Measurements from ENCODE around the gene MND1. TPM values are rescaled to one million over a fixed set of nuclear protein-coding genes. Genes with fewer than 3 reads are reported as not detected.
A peak's percentile ranks its signal among the peaks of the same experiment; 100 is the strongest.

MND1 gene
- total and polyA plus RNA-seq, 2 donors (not counting 3 experiments of a cell fraction or from before 2014, with no cell fraction given) = 0.66 to 7.7 TPM

- no peak overlapping the region for H3K4me3 ChIP-seq (replicated peaks in 1 of 3; ENCODE audit: insufficient read depth in 1 of 3, low read depth in 1 of 3, low read length in 3 of 3)
- ChIA-PET POLR2A (no interaction called here), CTCF (interaction anchor here (0.6 to 2.7 kb wide), 20 partner anchors 11 to 290 kb away, joined by 3 to 33 read pairs (median 4); partner anchors contain the start of gene TMEM131L)
- no TSS peak for BruUV-seq (replicated peaks)
- H3K27me3 ChIP-seq (ENCODE audit: control insufficient read depth in 2 of 2, insufficient read depth in 2 of 2, low read length in 2 of 2) = no peaks in the 10 kb centered on the region
- H3K9me1 ChIP-seq (replicated peaks; ENCODE audit: control insufficient read depth, extremely low read depth, insufficient read depth, low read length) = no peaks in the 10 kb centered on the region
- dilution Hi-C loops (cut with MboI; ENCODE audit: extremely low pct_ligation_motif_present, low sequenced_read_pairs) (no loop called here), intact Hi-C loops (cut with micrococcal nuclease) (loop anchor here (1.0 to 5.0 kb wide), 5 partner anchors 54 to 290 kb away; partner anchors contain the start of gene MND1)
- H4K20me1 ChIP-seq (replicated peaks; ENCODE audit: control insufficient read depth, extremely low read depth, insufficient read depth, low read length) = no peaks in the 10 kb centered on the region
- FAIRE-seq = peak; percentile 63
- DNase-seq (ENCODE audit: low read depth, low spot score) = peak; percentile 45
- no peaks in the 10 kb centered on the region for H3K79me2 ChIP-seq (ENCODE audit: control insufficient read depth, insufficient read depth, low read length)
- TF ChIP-seq MAX (IDR thresholded peaks at IDR 0.05; ENCODE audit: insufficient read depth, insufficient read length) = no peak
- no peak for TF ChIP-seq JUN (IDR thresholded peaks at IDR 0.05; ENCODE audit: borderline replicate concordance, insufficient read depth, insufficient read length, low read depth)
- peak; percentile 45 to 46 for TF ChIP-seq CTCF (IDR thresholded peaks at IDR 0.05; ENCODE audit: extremely low read depth in 1 of 2, insufficient read depth in 1 of 2, low read depth in 1 of 2, low read length in 2 of 2)
- H3K4me1 ChIP-seq (ENCODE audit: control insufficient read depth, extremely low read depth, insufficient read depth, low read length) = no peaks in the 10 kb centered on the region
- no peak overlapping the region for H3K9ac ChIP-seq (replicated peaks; ENCODE audit: extremely low read depth, insufficient read depth, low read length)
- H3K4me2 ChIP-seq (ENCODE audit: insufficient read depth, low read length) = no peak overlapping the region
- no peaks in the 10 kb centered on the region for H3K9me3 ChIP-seq (replicated peaks; ENCODE audit: control insufficient read depth, insufficient read depth, low read length)
- H3K36me3 ChIP-seq (ENCODE audit: control insufficient read depth in 2 of 2, extremely low read depth in 1 of 2, insufficient read depth in 2 of 2, low read length in 2 of 2) = no peaks in the 10 kb centered on the region
- no peak overlapping the region for H2AFZ ChIP-seq (ENCODE audit: low read depth, low read length)
- H3K27ac ChIP-seq (ENCODE audit: insufficient read depth, low read depth, low read length) = no peak overlapping the region
Measured at GRCh38 chr4:153432965-153433753, 88.7 kb downstream of the MND1 start.

- ChIA-PET POLR2A (no interaction called here), CTCF (interaction anchor here (0.7 to 2.7 kb wide), 8 partner anchors 12 to 285 kb away, joined by 3 to 33 read pairs (median 4); no protein-coding TSS in a partner anchor)
- TF ChIP-seq FOS (IDR thresholded peaks at IDR 0.05; ENCODE audit: borderline replicate concordance, insufficient read depth, low read length) (no peak), POLR2A (IDR thresholded peaks at IDR 0.05; ENCODE audit: low read depth, low read length) (no peak)
- no peak overlapping the region for H3K9ac ChIP-seq (replicated peaks; ENCODE audit: extremely low read depth, insufficient read depth, low read length)
- no peaks in the 10 kb centered on the region for H3K4me1 ChIP-seq (ENCODE audit: control insufficient read depth, extremely low read depth, insufficient read depth, low read length)
- H3K4me3 ChIP-seq (replicated peaks in 1 of 3; ENCODE audit: insufficient read depth in 1 of 3, low read depth in 1 of 3, low read length in 3 of 3) = no peak overlapping the region
- intact Hi-C loops (cut with micrococcal nuclease) (loop anchor here (1.0 to 5.0 kb wide), 5 partner anchors 53 to 290 kb away; partner anchors contain the start of gene MND1), dilution Hi-C loops (cut with MboI; ENCODE audit: extremely low pct_ligation_motif_present, low sequenced_read_pairs) (no loop called here)
- H3K9me3 ChIP-seq (replicated peaks; ENCODE audit: control insufficient read depth, insufficient read depth, low read length) = no peaks in the 10 kb centered on the region
- no peak overlapping the region for H2AFZ ChIP-seq (ENCODE audit: low read depth, low read length)
- H3K27me3 ChIP-seq (ENCODE audit: control insufficient read depth in 2 of 2, insufficient read depth in 2 of 2, low read length in 2 of 2) = no peaks in the 10 kb centered on the region
- no peaks in the 10 kb centered on the region for H3K9me1 ChIP-seq (replicated peaks; ENCODE audit: control insufficient read depth, extremely low read depth, insufficient read depth, low read length)
- H3K27ac ChIP-seq (ENCODE audit: insufficient read depth, low read depth, low read length) = no peak overlapping the region
- DNase-seq (ENCODE audit: low read depth, low spot score) (no peak), FAIRE-seq (no peak)
- H3K4me2 ChIP-seq (ENCODE audit: insufficient read depth, low read length) = no peak overlapping the region
- no peaks in the 10 kb centered on the region for H4K20me1 ChIP-seq (replicated peaks; ENCODE audit: control insufficient read depth, extremely low read depth, insufficient read depth, low read length)
- H3K79me2 ChIP-seq (ENCODE audit: control insufficient read depth, insufficient read depth, low read length) = no peaks in the 10 kb centered on the region
- H3K36me3 ChIP-seq (ENCODE audit: control insufficient read depth in 2 of 2, extremely low read depth in 1 of 2, insufficient read depth in 2 of 2, low read length in 2 of 2) = no peaks in the 10 kb centered on the region
- no TSS peak for BruUV-seq (replicated peaks)
Measured at GRCh38 chr4:153433754-153434105, 89.2 kb downstream of the MND1 start.

Measured in endothelial cell of umbilical vein (primary cell).